Measurements from ENCODE around the gene SUPT3H.

DNA sequence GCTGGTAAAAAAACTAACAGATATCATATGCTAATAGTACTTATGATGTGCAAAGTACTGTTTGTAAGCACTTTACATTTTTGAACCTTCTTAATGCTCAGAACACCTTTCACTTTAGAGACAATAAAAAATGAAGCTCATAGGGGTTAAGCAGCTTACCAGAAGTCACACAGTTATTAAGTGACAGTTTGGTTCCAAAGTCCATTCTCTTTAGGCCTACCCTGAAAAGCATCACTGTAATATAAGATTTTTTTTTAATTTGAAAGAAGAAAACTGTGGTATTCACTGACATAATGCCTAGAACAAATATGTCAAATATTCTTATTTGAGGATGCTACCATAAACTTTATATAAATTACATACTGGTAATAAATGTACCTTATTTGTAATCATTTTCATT, 177.2 kb downstream of the SUPT3H start:
- TF ChIP-seq CTCF (IDR thresholded peaks at IDR 0.05) (no peak), POLR2A (IDR thresholded peaks at IDR 0.05) (no peak)

Measured in ovary (tissue), 3 donors.